ENCODE data around the gene CAMTA2. TPM values are rescaled to one million over a fixed set of nuclear protein-coding genes. Genes with fewer than 3 reads are reported as not detected.
"Not testable (repeated sequence)": the region's sequence is repeated elsewhere in the genome, so short reads cannot be mapped to it uniquely, and the experiment has no call there.

CAMTA2 gene
- total and polyA plus RNA-seq, 2 experiments from 2014 or later, result 4.4 to 8.7 TPM

DNA sequence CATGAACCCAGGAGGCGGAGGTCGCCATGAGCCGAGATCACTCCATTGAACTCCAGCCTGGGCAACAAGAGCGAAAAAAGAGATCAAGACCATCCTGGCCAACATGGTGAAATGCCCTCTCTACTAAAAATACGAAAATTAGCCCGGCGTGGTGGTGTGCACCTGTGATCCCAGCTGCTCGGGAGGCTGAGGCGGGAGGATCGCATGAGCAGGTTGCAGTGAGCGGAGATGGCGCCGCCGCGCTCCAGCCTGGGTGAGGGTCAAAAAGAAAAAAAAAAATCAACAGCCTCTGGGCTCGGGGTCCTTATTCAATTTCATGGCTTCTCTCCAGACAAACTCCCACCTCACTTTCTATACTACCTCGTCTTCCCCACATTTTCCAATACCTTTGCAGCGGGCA lies 58.6 kb downstream of the CAMTA2 start (continued):
- TF ChIP-seq, protein P1, sequence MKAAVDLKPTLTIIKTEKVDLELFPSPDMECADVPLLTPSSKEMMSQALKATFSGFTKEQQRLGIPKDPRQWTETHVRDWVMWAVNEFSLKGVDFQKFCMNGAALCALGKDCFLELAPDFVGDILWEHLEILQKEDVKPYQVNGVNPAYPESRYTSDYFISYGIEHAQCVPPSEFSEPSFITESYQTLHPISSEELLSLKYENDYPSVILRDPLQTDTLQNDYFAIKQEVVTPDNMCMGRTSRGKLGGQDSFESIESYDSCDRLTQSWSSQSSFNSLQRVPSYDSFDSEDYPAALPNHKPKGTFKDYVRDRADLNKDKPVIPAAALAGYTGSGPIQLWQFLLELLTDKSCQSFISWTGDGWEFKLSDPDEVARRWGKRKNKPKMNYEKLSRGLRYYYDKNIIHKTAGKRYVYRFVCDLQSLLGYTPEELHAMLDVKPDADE (IDR thresholded peaks at IDR 0.05), result no peak
- TF ChIP-seq ZNF331 (CRISPR knock-in tag; IDR thresholded peaks at IDR 0.05; ENCODE audit: low read depth), result no peak
- TF ChIP-seq ZNF462 (CRISPR knock-in tag; IDR thresholded peaks at IDR 0.05), result no peak
- no peak for TF ChIP-seq NANOG (IDR thresholded peaks at IDR 0.05; ENCODE audit: borderline replicate concordance)
- TF ChIP-seq JUNB (IDR thresholded peaks at IDR 0.05; ENCODE audit: unreplicated experiment), result no peak
- TF ChIP-seq EZH2 (IDR thresholded peaks at IDR 0.05; ENCODE audit: low read depth, unreplicated experiment), result no peak
- no peak for TF ChIP-seq POLR2AphosphoS5 (IDR thresholded peaks at IDR 0.05; ENCODE audit: low read depth)
- no peak for TF ChIP-seq CREB1 (CRISPR knock-in tag; IDR thresholded peaks at IDR 0.05; ENCODE audit: low read depth)

GRCh38 chr17:4926577-4927335 lies 60.7 kb downstream of the CAMTA2 start:
- not testable (repeated sequence) for H2AFZ ChIP-seq; H3K27ac ChIP-seq (ENCODE audit: low read depth); ATAC-seq; H3K4me3 Mint-ChIP-seq; H3K4me3 ChIP-seq; H3K4me1 ChIP-seq (ENCODE audit: insufficient read depth); H3F3A ChIP-seq (replicated peaks; ENCODE audit: low read depth); H3K27me3 Mint-ChIP-seq (ENCODE audit: insufficient read depth, low read depth, poor library complexity); H3K9me3 Mint-ChIP-seq; H3K4me2 ChIP-seq; DNase-seq (ENCODE audit: low spot score); H3K79me2 ChIP-seq (replicated peaks; ENCODE audit: insufficient read depth); H3K9me2 ChIP-seq (ENCODE audit: insufficient read depth); H3K4me1 Mint-ChIP-seq; H4K20me1 ChIP-seq (replicated peaks; ENCODE audit: insufficient read depth); H3K27me3 ChIP-seq (ENCODE audit: insufficient read depth); H3K36me3 ChIP-seq (ENCODE audit: insufficient read depth)
- peak overlapping the region; percentile 21; the same call in 1 of the 2 replicates for H3K27ac Mint-ChIP-seq
- H3K36me3 Mint-ChIP-seq (ENCODE audit: low read depth), result peaks cover 20% of the 10 kb centered on the region

All from GM23338 (cell line).